ENCODE data around the gene HIPK3.

- TF ChIP-seq CTCF (IDR thresholded peaks at IDR 0.05) (no peak), POLR2AphosphoS5 (IDR thresholded peaks at IDR 0.05) (no peak), EP300 (IDR thresholded peaks at IDR 0.05) (no peak), POLR2A (IDR thresholded peaks at IDR 0.05) (no peak)
Measured at GRCh38 chr11:33211153-33211552, 46.0 kb upstream of the HIPK3 start.

Measured in gastroesophageal sphincter (tissue), 3 donors.